Measurements from ENCODE around the gene TRIM5.
"Not testable (repeated sequence)": the region's sequence is repeated elsewhere in the genome, so short reads cannot be mapped to it uniquely, and the experiment has no call there.

- not testable (repeated sequence) for TF ChIP-seq EZH2 (IDR thresholded peaks at IDR 0.05; ENCODE audit: insufficient read depth, poor library complexity, severe bottlenecking); EZH2phosphoT487 (IDR thresholded peaks at IDR 0.05; ENCODE audit: insufficient read depth, low read depth)
Measured at GRCh38 chr11:5683620-5684019, 1.3 kb downstream of the TRIM5 start.
